K562 (cell line): ENCODE measurements around the gene CPT1B. TPM values are rescaled to one million over a fixed set of nuclear protein-coding genes. Genes with fewer than 3 reads are reported as not detected.

Experiments used
- ARHGAP35 ChIP-seq: fragments of 450-650 bp; IDR thresholded peaks from 2 replicates; pipeline ENCODE4 v1.6.1; 2018; ENCODE audit not compliant: partially characterized antibody
- ARID1B ChIP-seq: fragments of 450-650 bp; IDR thresholded peaks from 2 replicates; pipeline ENCODE4 v1.6.1; 2016; ENCODE audit warnings: antibody characterized with exemption, mild to moderate bottlenecking, inconsistent platforms
- ATF3 ChIP-seq, 2 experiments: fragments of 450-650 bp in 1 of 2; sonication (generic) in 1 of 2; formaldehyde crosslinking in 1 of 2; IDR thresholded peaks in 1 of 2; conservative IDR thresholded peaks in 1 of 2; 2 replicates each; pipeline versions ENCODE4 v1.6.1 to v1.8.1; 2016 to 2023; ENCODE audit warnings: mild to moderate bottlenecking in 2 of 2, moderate library complexity in 2 of 2, inconsistent platforms in 1 of 2, missing genetic modification reagents in 1 of 2
- ATF7 ChIP-seq: fragments of 450-650 bp; IDR thresholded peaks from 2 replicates; pipeline ENCODE4 v1.7.1; 2014; ENCODE audit warnings: mild to moderate bottlenecking, moderate library complexity
- CEBPG ChIP-seq, 3 experiments: fragments of 200-800 bp in 1 of 3; sonication (Bioruptor generic) in 1 of 3; sonication (generic) in 1 of 3; formaldehyde crosslinking in 1 of 3; IDR thresholded peaks in 2 of 3; conservative IDR thresholded peaks in 1 of 3; 2 replicates each; pipeline versions ENCODE4 v1.6.1 to v1.8.0; 2016 to 2022; ENCODE audit warnings: missing compliant biosample characterization in 2 of 3, missing genetic modification characterization in 2 of 3, mild to moderate bottlenecking in 1 of 3, missing genetic modification reagents in 1 of 3
- EP300 ChIP-seq: IDR thresholded peaks from 2 replicates; pipeline ENCODE4 v1.6.1; 2012; ENCODE audit warnings: low read length, improper control_type of control experiment
- GMEB1 ChIP-seq: fragments of 250-450 bp; sonication (Bioruptor Pico); IDR thresholded peaks from 2 replicates; pipeline ENCODE4 v1.4.0; 2020; ENCODE audit warnings: mild to moderate bottlenecking
- IRF9 ChIP-seq: fragments of 450-650 bp; IDR thresholded peaks from 2 replicates; pipeline ENCODE4 v1.6.1; 2016; ENCODE audit warnings: missing biosample characterization, missing genetic modification characterization
- JUN ChIP-seq, 2 experiments: sonication (generic) in 1 of 2; formaldehyde crosslinking in 1 of 2; IDR thresholded peaks; 2 replicates each; pipeline versions ENCODE4 v1.6.1 to v1.8.0; 2012 to 2022; ENCODE audit warnings: borderline replicate concordance in 2 of 2, mild to moderate bottlenecking in 2 of 2, improper control_type of control experiment in 1 of 2, low read depth in 1 of 2, low read length in 1 of 2, missing genetic modification reagents in 1 of 2
- L3MBTL2 ChIP-seq: fragments of 450-650 bp; IDR thresholded peaks from 2 replicates; pipeline ENCODE4 v1.6.1; 2016; ENCODE audit warnings: mild to moderate bottlenecking, moderate library complexity
- MAZ ChIP-seq, 2 experiments: fragments of 450-650 bp in 1 of 2; sonication (generic) in 1 of 2; formaldehyde crosslinking; IDR thresholded peaks in 1 of 2; conservative IDR thresholded peaks in 1 of 2; 2 replicates each; pipeline versions ENCODE4 v1.4.0 to v1.5.0; 2020; ENCODE audit warnings: mild to moderate bottlenecking in 1 of 2, missing genetic modification reagents in 1 of 2
- NFRKB ChIP-seq: fragments of 450-650 bp; IDR thresholded peaks from 2 replicates; pipeline ENCODE4 v1.6.1; 2016; ENCODE audit warnings: low read depth
- POLR2G ChIP-seq: fragments of 200-400 bp; formaldehyde crosslinking; IDR thresholded peaks from 2 replicates; pipeline ENCODE4 v1.6.1; 2017; ENCODE audit warnings: low read depth, mild to moderate bottlenecking, antibody characterized with exemption, low read length, moderate library complexity
- SPI1 ChIP-seq: IDR thresholded peaks from 2 replicates; pipeline ENCODE4 v1.6.1; 2011; ENCODE audit warnings: low read depth, low read length, control low read depth, borderline replicate concordance
- TEAD1 ChIP-seq, 2 experiments: fragments of 450-650 bp in 1 of 2; sonication (generic) in 1 of 2; formaldehyde crosslinking; IDR thresholded peaks; 2 replicates each; pipeline versions ENCODE4 v1.4.0 to v1.8.0; 2020 to 2022; ENCODE audit warnings: mild to moderate bottlenecking in 2 of 2, missing genetic modification reagents in 1 of 2
- VEZF1 ChIP-seq: fragments of 200-800 bp; sonication (Bioruptor generic); IDR thresholded peaks from 2 replicates; pipeline ENCODE4 v1.6.1; 2017; ENCODE audit warnings: missing genetic modification characterization, missing compliant biosample characterization
- ZNF780A ChIP-seq: fragments of 250-450 bp; sonication (Bioruptor Pico); IDR thresholded peaks from 2 replicates; pipeline ENCODE4 v1.5.0; 2021; ENCODE audit warnings: mild to moderate bottlenecking
- ZSCAN32 ChIP-seq: fragments of 450-650 bp; formaldehyde crosslinking; IDR thresholded peaks from 2 replicates; pipeline ENCODE4 v1.4.0; 2020; ENCODE audit warnings: mild to moderate bottlenecking, moderate library complexity
- polyA plus RNA-seq, 8 experiments: library from polyadenylated mRNA; depleted of rRNA in 4 of 8; stranded (reverse) in 5 of 8; unstranded in 3 of 8; fragments of >200 nt; fragmentation: Nextera tagmentation in 2 of 8; fragmentation: Illumina TruSeq in 1 of 8; extraction: Ambion mirVana in 2 of 8; extraction: Trizol in 1 of 8; gene quantifications; 2 replicates each; pipeline versions ENCODE4 v1.2.1 to v1.2.3, GENCODE V29; 2011 to 2014; ENCODE audit warnings: inconsistent platforms in 1 of 8, missing spikeins in 1 of 8
- total RNA-seq, 7 experiments: library from RNA; depleted of rRNA in 6 of 7; stranded (reverse); fragments of >200 nt in 6 of 7; fragmentation: Illumina TruSeq in 2 of 7; extraction: Trizol in 2 of 7; gene quantifications; 2 replicates each; pipeline versions ENCODE4 v1.2.1 to v1.2.3, GENCODE V29; 2011 to 2021; ENCODE audit warnings: low replicate concordance in 1 of 7

The CPT1B gene
- total and polyA plus RNA-seq, 9 of the 15 experiments (the other 6 are each of a cell fraction or from before 2014, with no cell fraction given), result 0.35 to 6.1 (median 2.6) TPM

GRCh38 chr22:50545522-50546325, 32.5 kb downstream of the CPT1B start, which contains the start of gene KLHDC7B (continued):
- TF ChIP-seq GMEB1 (CRISPR knock-in tag) (no peak), IRF9 (tag) (0 out of 2 replicates have a peak, but pooled peaks have one; percentile 26), ARID1B (peak; percentile 6; the same call in 1 of the 2 replicates), SPI1 (no peak), TEAD1 (CRISPR knock-in tag; IDR thresholded peaks at IDR 0.05) (no peak), EP300 (peak; percentile 79; the same call in 1 of the 2 replicates), VEZF1 (CRISPR knock-in tag) (peak; percentile 84), L3MBTL2 (peak; percentile 12; the same call in 1 of the 2 replicates), ATF3 (IDR thresholded peaks at IDR 0.05) (peak; percentile 66; the same call in 1 of the 2 replicates), ATF3 (CRISPR knock-in tag; conservative IDR thresholded peaks at IDR 0.05) (no peak), ARHGAP35 (no peak), MAZ (CRISPR knock-in tag; conservative IDR thresholded peaks at IDR 0.05 in 1 of 2, IDR thresholded peaks at IDR 0.05 in 1 of 2) (peak; percentile 62 to 91; a peak in 3 of 4 replicates), NFRKB (peak; percentile 63; the same call in 1 of the 2 replicates), POLR2G (peak; percentile 28; the same call in 1 of the 2 replicates), JUN (IDR thresholded peaks at IDR 0.05; ENCODE audit: borderline replicate concordance, low read depth, low read length) (peak; percentile 35; the same call in 1 of the 2 replicates), JUN (CRISPR knock-in tag; IDR thresholded peaks at IDR 0.05; ENCODE audit: borderline replicate concordance) (no peak), ATF7 (peak; percentile 71), ZSCAN32 (CRISPR knock-in tag) (peak; percentile 75), CEBPG (CRISPR knock-in tag; IDR thresholded peaks at IDR 0.05) (peak; percentile 93), CEBPG (tag; conservative IDR thresholded peaks at IDR 0.05 in 1 of 2, IDR thresholded peaks at IDR 0.05 in 1 of 2) (peak; percentile 65 to 86), ZNF780A (no peak)
